Adrenal gland (tissue), 5 donors: ENCODE data around the gene WDR45B.
"Not testable (repeated sequence)": the region's sequence is repeated elsewhere in the genome, so short reads cannot be mapped to it uniquely, and the experiment has no call there.

Experiments
- POLR2A ChIP-seq, 2 donors: fragments of 450-650 bp; IDR thresholded peaks; one replicate each; pipeline ENCODE4 v1.6.1; 2017; ENCODE audit warnings: antibody characterized with exemption in 2 of 2, mild to moderate bottlenecking in 2 of 2, moderate library complexity in 1 of 2
- TF ChIP-seq, protein P1 (sequence below), 6 experiments: fragments of 450-650 bp in 4 of 6; fragments of 200-600 bp in 2 of 6; sonication (generic) in 1 of 6; IDR thresholded peaks; 1 replicate in 5 of 6; 2 replicates in 1 of 6; pipeline versions ENCODE4 v1.5.1 to v1.8.0; 2016 to 2021; ENCODE audit warnings: antibody characterized with exemption in 6 of 6, mild to moderate bottlenecking in 2 of 6, moderate library complexity in 1 of 6
- donor health status: DM: no; HTN: no; CAD: no.

DNA sequence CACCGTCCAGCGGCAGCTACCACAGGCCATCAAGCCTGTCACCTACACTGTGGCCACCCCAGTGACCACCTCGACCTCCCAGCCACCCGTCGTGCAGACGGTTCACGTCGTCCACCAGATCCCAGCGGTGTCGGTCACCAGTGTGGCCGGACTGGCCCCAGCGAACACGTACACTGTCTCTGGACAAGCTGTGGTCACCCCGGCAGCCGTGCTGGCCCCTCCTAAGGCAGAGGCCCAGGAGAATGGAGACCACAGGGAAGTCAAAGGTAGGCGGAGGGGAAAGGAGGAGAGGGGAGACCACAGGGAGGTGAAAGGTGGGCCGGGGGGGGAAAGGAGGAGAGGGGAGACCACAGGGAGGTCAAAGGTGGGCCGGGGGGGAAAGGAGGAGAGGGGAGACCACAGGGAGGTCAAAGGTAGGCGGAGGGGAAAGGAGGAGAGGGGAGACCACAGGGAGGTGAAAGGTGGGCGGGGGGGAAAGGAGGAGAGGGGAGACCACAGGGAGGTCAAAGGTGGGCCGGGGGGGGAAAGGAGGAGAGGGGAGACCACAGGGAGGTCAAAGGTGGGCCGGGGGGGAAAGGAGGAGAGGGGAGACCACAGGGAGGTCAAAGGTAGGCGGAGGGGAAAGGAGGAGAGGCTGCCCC lies 62.2 kb downstream of the WDR45B start:
- TF ChIP-seq, protein P1, sequence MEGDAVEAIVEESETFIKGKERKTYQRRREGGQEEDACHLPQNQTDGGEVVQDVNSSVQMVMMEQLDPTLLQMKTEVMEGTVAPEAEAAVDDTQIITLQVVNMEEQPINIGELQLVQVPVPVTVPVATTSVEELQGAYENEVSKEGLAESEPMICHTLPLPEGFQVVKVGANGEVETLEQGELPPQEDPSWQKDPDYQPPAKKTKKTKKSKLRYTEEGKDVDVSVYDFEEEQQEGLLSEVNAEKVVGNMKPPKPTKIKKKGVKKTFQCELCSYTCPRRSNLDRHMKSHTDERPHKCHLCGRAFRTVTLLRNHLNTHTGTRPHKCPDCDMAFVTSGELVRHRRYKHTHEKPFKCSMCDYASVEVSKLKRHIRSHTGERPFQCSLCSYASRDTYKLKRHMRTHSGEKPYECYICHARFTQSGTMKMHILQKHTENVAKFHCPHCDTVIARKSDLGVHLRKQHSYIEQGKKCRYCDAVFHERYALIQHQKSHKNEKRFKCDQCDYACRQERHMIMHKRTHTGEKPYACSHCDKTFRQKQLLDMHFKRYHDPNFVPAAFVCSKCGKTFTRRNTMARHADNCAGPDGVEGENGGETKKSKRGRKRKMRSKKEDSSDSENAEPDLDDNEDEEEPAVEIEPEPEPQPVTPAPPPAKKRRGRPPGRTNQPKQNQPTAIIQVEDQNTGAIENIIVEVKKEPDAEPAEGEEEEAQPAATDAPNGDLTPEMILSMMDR (IDR thresholded peaks at IDR 0.05), result not testable (repeated sequence)
- not testable (repeated sequence) for TF ChIP-seq POLR2A (IDR thresholded peaks at IDR 0.05)
